PFSK-1 (cell line): ENCODE measurements around the gene SLC6A6.

Source experiments
- FOXP2 ChIP-seq: optimal IDR thresholded peaks from 2 replicates; pipeline ENCODE3; 2011; ENCODE audit warnings: borderline replicate concordance, control low read depth, inconsistent platforms; ENCODE audit not compliant: insufficient read depth; ENCODE audit errors: extremely low read length, extremely low read depth
- POLR2AphosphoS5 ChIP-seq: IDR thresholded peaks from 2 replicates; pipeline ENCODE4 v1.6.1; 2012; ENCODE audit warnings: low read depth, mild to moderate bottlenecking, control low read depth, low read length, moderate library complexity
- REST ChIP-seq, 2 experiments: IDR thresholded peaks; 2 replicates each; pipeline versions ENCODE4 v1.6.1 to v1.8.0; 2011 to 2012; ENCODE audit warnings: low read depth in 2 of 2, low read length in 2 of 2, control low read depth in 1 of 2, inconsistent platforms in 1 of 2, mild to moderate bottlenecking in 1 of 2, moderate library complexity in 1 of 2; ENCODE audit not compliant: insufficient read depth in 1 of 2
- SIN3A ChIP-seq: IDR thresholded peaks from 2 replicates; pipeline ENCODE4 v1.6.1; 2012; ENCODE audit warnings: mild to moderate bottlenecking, low read length, moderate library complexity, borderline replicate concordance; ENCODE audit not compliant: insufficient read depth
- TAF1 ChIP-seq: IDR thresholded peaks from 2 replicates; pipeline ENCODE4 v1.6.1; 2012; ENCODE audit warnings: low read length, control low read depth, borderline replicate concordance; ENCODE audit not compliant: insufficient read depth

The SLC6A6 gene

GRCh38 chr3:14463330-14464140 is 61.1 kb downstream of the SLC6A6 start:
- TF ChIP-seq REST (IDR thresholded peaks at IDR 0.05; ENCODE audit: insufficient read depth in 1 of 2, low read depth in 2 of 2, low read length in 2 of 2) (no peak), TAF1 (no peak), POLR2AphosphoS5 (no peak), FOXP2 (no peak), SIN3A (no peak)

- TF ChIP-seq FOXP2: no peak
- TF ChIP-seq TAF1: no peak
- TF ChIP-seq SIN3A: no peak
- no peak for TF ChIP-seq POLR2AphosphoS5
- no peak for TF ChIP-seq REST (IDR thresholded peaks at IDR 0.05; ENCODE audit: insufficient read depth in 1 of 2, low read depth in 2 of 2, low read length in 2 of 2)
Measured at GRCh38 chr3:14464141-14464465, 61.7 kb downstream of the SLC6A6 start.

- TF ChIP-seq REST (IDR thresholded peaks at IDR 0.05; ENCODE audit: insufficient read depth in 1 of 2, low read depth in 2 of 2, low read length in 2 of 2) (no peak), FOXP2 (no peak), POLR2AphosphoS5 (no peak), TAF1 (no peak), SIN3A (no peak)
Measured at GRCh38 chr3:14464521-14464920, 62.1 kb downstream of the SLC6A6 start.

- TF ChIP-seq FOXP2: no peak
- TF ChIP-seq TAF1: no peak
- TF ChIP-seq REST (IDR thresholded peaks at IDR 0.05; ENCODE audit: insufficient read depth in 1 of 2, low read depth in 2 of 2, low read length in 2 of 2): no peak
- no peak for TF ChIP-seq POLR2AphosphoS5
- no peak for TF ChIP-seq SIN3A
Measured at GRCh38 chr3:14465425-14465824, 63.0 kb downstream of the SLC6A6 start.
